Keratinocyte (primary cell): ENCODE data around the gene NOSIP.

Experiments
- CTCF ChIP-seq, 3 experiments: IDR thresholded peaks in 1 of 3; conservative IDR thresholded peaks in 1 of 3; optimal IDR thresholded peaks in 1 of 3; 2 replicates in 2 of 3; 3 replicates in 1 of 3; pipeline versions ENCODE3 to v1.5.1; 2011; ENCODE audit warnings: low read length in 3 of 3, mild to moderate bottlenecking in 3 of 3, moderate library complexity in 2 of 3, control low read depth in 1 of 3, inconsistent platforms in 1 of 3; ENCODE audit not compliant: insufficient read depth in 2 of 3; ENCODE audit errors: extremely low read depth in 1 of 3
- EZH2 ChIP-seq: IDR thresholded peaks from one replicate; pipeline ENCODE4 v1.6.1; 2012; ENCODE audit warnings: inconsistent platforms, mild to moderate bottlenecking, low read length, moderate library complexity

- TF ChIP-seq CTCF (optimal IDR thresholded peaks at IDR 0.05 in 1 of 3, IDR thresholded peaks at IDR 0.05 in 1 of 3, conservative IDR thresholded peaks at IDR 0.05 in 1 of 3; ENCODE audit: extremely low read depth in 1 of 3, insufficient read depth in 2 of 3, low read length in 3 of 3): no peak
- TF ChIP-seq EZH2: no peak
Observed at GRCh38 chr19:49513746-49514118, 66.6 kb downstream of the NOSIP start.
